ENCODE results near the gene EHMT2. TPM values are rescaled to one million over a fixed set of nuclear protein-coding genes. Genes with fewer than 3 reads are reported as not detected.
A peak's percentile ranks its signal among the peaks of the same experiment; 100 is the strongest.

The EHMT2 gene
- total and polyA plus RNA-seq, 2 of the 13 experiments (the other 11 are each of a cell fraction or from before 2014, with no cell fraction given), result 55.2 to 69.2 TPM

- TF ChIP-seq ARID5B (CRISPR knock-in tag; IDR thresholded peaks at IDR 0.05) (peak; percentile 96), JUND (CRISPR knock-in tag; IDR thresholded peaks at IDR 0.05) (peak; percentile 40; the same call in 1 of the 2 replicates), ATF1 (CRISPR knock-in tag; IDR thresholded peaks at IDR 0.05) (no peak), IRF2 (CRISPR knock-in tag; IDR thresholded peaks at IDR 0.05) (peak; percentile 73), PHF21A (CRISPR knock-in tag; IDR thresholded peaks at IDR 0.05) (peak; percentile 96), DNMT1 (CRISPR knock-in tag; IDR thresholded peaks at IDR 0.05) (no peak), RORA (CRISPR knock-in tag; IDR thresholded peaks at IDR 0.05) (no peak), TEF (CRISPR knock-in tag; IDR thresholded peaks at IDR 0.05) (no peak), MLXIP (CRISPR knock-in tag; IDR thresholded peaks at IDR 0.05; ENCODE audit: borderline replicate concordance) (peak; percentile 41; the same call in 1 of the 2 replicates), THYN1 (CRISPR knock-in tag; IDR thresholded peaks at IDR 0.05; ENCODE audit: borderline replicate concordance, low read depth) (no peak), ZNF615 (CRISPR knock-in tag; IDR thresholded peaks at IDR 0.05; ENCODE audit: borderline replicate concordance) (no peak), ATAD3A (CRISPR knock-in tag; IDR thresholded peaks at IDR 0.05) (no peak), MYNN (CRISPR knock-in tag; IDR thresholded peaks at IDR 0.05; ENCODE audit: low read depth) (no peak), EP300 (IDR thresholded peaks at IDR 0.05; ENCODE audit: low read depth in 2 of 2, low read length in 2 of 2) (peak; percentile 91 to 93; a peak in 3 of 4 replicates), EP300 (CRISPR knock-in tag; IDR thresholded peaks at IDR 0.05; ENCODE audit: borderline replicate concordance) (peak; percentile 88), SMARCC2 (IDR thresholded peaks at IDR 0.05) (no peak), ZNF616 (CRISPR knock-in tag; IDR thresholded peaks at IDR 0.05; ENCODE audit: low read depth) (no peak), PRDM4 (CRISPR knock-in tag; IDR thresholded peaks at IDR 0.05; ENCODE audit: borderline replicate concordance) (no peak), CENPT (CRISPR knock-in tag; IDR thresholded peaks at IDR 0.05; ENCODE audit: low read depth) (no peak)
Measured at GRCh38 chr6:31865205-31866118, 32.0 kb downstream of the EHMT2 start (continued).

All from HepG2 (cell line).